Transverse colon (tissue), 4 donors: ENCODE results near the gene PABPN1. TPM values are rescaled to one million over a fixed set of nuclear protein-coding genes. Genes with fewer than 3 reads are reported as not detected.

Source experiments
- DNase-seq: peaks from one replicate; pipeline ENCODE4 v3.0.0-alpha.2; 2019
- H3K27ac ChIP-seq, 4 donors: fragments of 200-600 bp; sonication (generic); 2 replicates each; pipeline ENCODE4 v1.5.1; 2016 to 2018; ENCODE audit warnings: inconsistent platforms in 4 of 4
- H3K27me3 ChIP-seq: fragments of 200-600 bp; sonication (generic); 2 replicates; pipeline ENCODE4 v1.5.1; 2017; ENCODE audit warnings: inconsistent platforms
- H3K36me3 ChIP-seq, 4 donors: fragments of 200-600 bp; sonication (generic); 2 replicates each; pipeline ENCODE4 v1.5.1; 2017 to 2019; ENCODE audit warnings: inconsistent platforms in 4 of 4
- H3K4me1 ChIP-seq, 4 donors: fragments of 200-600 bp; sonication (generic); 2 replicates each; pipeline ENCODE4 v1.5.1; 2017 to 2020; ENCODE audit warnings: inconsistent platforms in 4 of 4
- H3K4me3 ChIP-seq, 4 donors: fragments of 200-600 bp; sonication (generic); 1 replicate in 1 of 4; 2 replicates in 3 of 4; pipeline versions ENCODE4 v1.5.1 to v1.6.1; 2017 to 2019; ENCODE audit warnings: inconsistent platforms in 4 of 4
- H3K9me3 ChIP-seq, 2 donors: fragments of 200-600 bp; sonication (generic); 2 replicates each; pipeline ENCODE4 v1.5.1; 2017 to 2019; ENCODE audit warnings: inconsistent platforms in 2 of 2
- EP300 ChIP-seq: sonication (generic); formaldehyde crosslinking; IDR thresholded peaks from one replicate; pipeline ENCODE4 v1.6.1; 2017; ENCODE audit warnings: antibody characterized with exemption, low read depth
- POLR2A ChIP-seq: fragments of 450-650 bp; IDR thresholded peaks from one replicate; pipeline ENCODE4 v1.6.1; 2016; ENCODE audit warnings: antibody characterized with exemption, mild to moderate bottlenecking, moderate library complexity
- POLR2AphosphoS5 ChIP-seq, 3 donors: sonication (generic); formaldehyde crosslinking; IDR thresholded peaks; one replicate each; pipeline ENCODE4 v1.6.1; 2016; ENCODE audit warnings: antibody characterized with exemption in 3 of 3
- WGBS, 2 donors: methylation state at CpG; one replicate each; pipeline ENCODE4 v1.1.5; 2018; ENCODE audit warnings: low coverage in 1 of 2; 5-methylcytosine and 5-hydroxymethylcytosine counted together
- in situ Hi-C, 4 donors: fragments of 200-750 bp; cut with MboI; loops; one replicate each; pipeline versions ENCODE4 v1.15.0 to v1.15.1; 2017; ENCODE audit warnings: low sequenced_read_pairs in 3 of 4, low pct_ligation_motif_present in 1 of 4, low pct_unique_long_range_greater_than_20kb in 1 of 4
- intact Hi-C: fragments of 100-400 bp; cut with DNase I; formaldehyde crosslinking; loops from one replicate; pipeline ENCODE4 v1.15.1; 2023; ENCODE audit warnings: low total_unique reads
- total RNA-seq, 4 donors: library from RNA; depleted of rRNA; stranded (reverse); fragments of >200 nt; gene quantifications; one replicate each; pipeline ENCODE4 v1.1.0, GENCODE V29; 2016
- TF ChIP-seq, protein P1 (sequence below), 5 experiments: fragments of 200-600 bp in 3 of 5; fragments of 450-650 bp in 2 of 5; sonication (generic) in 3 of 5; IDR thresholded peaks; 1 replicate in 2 of 5; 2 replicates in 3 of 5; pipeline ENCODE4 v1.5.1; 2016 to 2017; ENCODE audit warnings: antibody characterized with exemption in 5 of 5, inconsistent platforms in 3 of 5, mild to moderate bottlenecking in 2 of 5, moderate library complexity in 1 of 5

The PABPN1 gene
- total RNA-seq, 4 donors from 2014 or later: 50.0 to 149 (median 63.7) TPM

DNA sequence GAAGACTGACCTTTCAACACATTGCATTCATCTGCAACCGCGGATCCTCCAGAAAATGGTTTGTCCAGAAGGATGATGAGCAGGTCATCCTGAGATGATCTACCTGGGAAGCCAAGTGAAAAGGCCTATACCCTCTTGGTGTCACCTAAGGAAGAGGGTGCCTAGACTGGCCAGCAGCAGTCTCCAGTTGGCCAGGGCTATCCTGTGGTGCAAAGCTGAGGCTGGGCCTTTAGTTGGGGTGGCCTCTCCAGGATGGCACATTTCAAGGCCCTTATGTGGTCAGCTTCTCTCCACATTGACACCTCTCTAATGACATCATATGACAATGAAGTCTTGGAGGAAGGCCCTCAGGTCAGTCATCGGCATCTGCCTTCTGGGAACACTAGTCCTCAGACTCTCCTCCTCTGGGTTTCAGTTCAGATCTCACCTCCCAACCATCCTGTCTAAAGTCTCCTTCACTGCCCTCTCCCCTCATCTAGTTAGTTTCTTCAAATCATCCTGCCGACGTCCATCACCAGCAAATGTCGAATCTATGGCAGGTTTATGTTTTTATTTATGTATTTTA lies 34.7 kb downstream of the PABPN1 start:
- H3K27ac ChIP-seq: no peak overlapping the region
- peaks cover 34% of the 10 kb centered on the region for H3K27me3 ChIP-seq
- H3K36me3 ChIP-seq: no peaks in the 10 kb centered on the region
- DNase-seq: no peak
- no peaks in the 10 kb centered on the region for H3K9me3 ChIP-seq
- no peak overlapping the region for H3K4me3 ChIP-seq
- TF ChIP-seq POLR2AphosphoS5 (IDR thresholded peaks at IDR 0.05) (no peak), POLR2A (no peak), EP300 (no peak)
- TF ChIP-seq, protein P1, sequence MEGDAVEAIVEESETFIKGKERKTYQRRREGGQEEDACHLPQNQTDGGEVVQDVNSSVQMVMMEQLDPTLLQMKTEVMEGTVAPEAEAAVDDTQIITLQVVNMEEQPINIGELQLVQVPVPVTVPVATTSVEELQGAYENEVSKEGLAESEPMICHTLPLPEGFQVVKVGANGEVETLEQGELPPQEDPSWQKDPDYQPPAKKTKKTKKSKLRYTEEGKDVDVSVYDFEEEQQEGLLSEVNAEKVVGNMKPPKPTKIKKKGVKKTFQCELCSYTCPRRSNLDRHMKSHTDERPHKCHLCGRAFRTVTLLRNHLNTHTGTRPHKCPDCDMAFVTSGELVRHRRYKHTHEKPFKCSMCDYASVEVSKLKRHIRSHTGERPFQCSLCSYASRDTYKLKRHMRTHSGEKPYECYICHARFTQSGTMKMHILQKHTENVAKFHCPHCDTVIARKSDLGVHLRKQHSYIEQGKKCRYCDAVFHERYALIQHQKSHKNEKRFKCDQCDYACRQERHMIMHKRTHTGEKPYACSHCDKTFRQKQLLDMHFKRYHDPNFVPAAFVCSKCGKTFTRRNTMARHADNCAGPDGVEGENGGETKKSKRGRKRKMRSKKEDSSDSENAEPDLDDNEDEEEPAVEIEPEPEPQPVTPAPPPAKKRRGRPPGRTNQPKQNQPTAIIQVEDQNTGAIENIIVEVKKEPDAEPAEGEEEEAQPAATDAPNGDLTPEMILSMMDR (IDR thresholded peaks at IDR 0.05): no peak
- WGBS, 2 donors: 70 to 84% methylated on average over 3 to 6 of the region's 6 CpGs
- intact Hi-C loops: no loop called here
- H3K4me1 ChIP-seq: peaks cover 6 to 17% (median 13%) of the 10 kb centered on the region in 4 donors
- in situ Hi-C loops: no loop called here

DNA sequence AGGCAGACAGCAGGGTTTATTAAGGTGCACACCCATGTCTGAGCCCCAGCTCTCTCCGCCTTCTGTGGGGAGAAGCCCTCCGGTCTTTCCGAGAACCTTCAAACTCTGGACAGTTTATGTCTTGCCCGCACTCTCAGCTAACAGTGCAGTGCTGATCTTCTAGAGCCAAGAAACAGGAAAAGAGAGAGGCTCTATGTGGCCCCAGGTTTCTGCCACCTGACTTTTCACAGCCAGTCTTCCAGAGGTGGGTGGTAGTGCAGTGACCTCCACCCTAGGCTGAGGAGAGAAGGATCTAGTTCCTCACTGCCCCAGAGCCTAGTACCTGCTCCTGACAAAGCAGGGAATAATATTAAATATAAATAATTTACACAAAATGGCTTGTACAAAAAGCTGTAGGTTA lies 35.4 kb downstream of the PABPN1 start:
- no peak for DNase-seq
- 97% methylated on average over 4 of the region's 4 CpGs; no CpG with 5 or more reads in 1 of the 2 donors for WGBS, 2 donors
- Histone ChIP-seq H3K27ac (no peak overlapping the region), H3K4me1 (peaks cover 4 to 15% (median 12%) of the 10 kb centered on the region in 4 donors), H3K36me3 (no peaks in the 10 kb centered on the region), H3K9me3 (no peaks in the 10 kb centered on the region), H3K27me3 (peaks cover 27% of the 10 kb centered on the region), H3K4me3 (no peak overlapping the region)
- in situ Hi-C loops (no loop called here), intact Hi-C loops (no loop called here)
- TF ChIP-seq POLR2AphosphoS5 (IDR thresholded peaks at IDR 0.05) (no peak), EP300 (no peak), POLR2A (no peak)
- TF ChIP-seq, protein P1 (IDR thresholded peaks at IDR 0.05): no peak

DNA sequence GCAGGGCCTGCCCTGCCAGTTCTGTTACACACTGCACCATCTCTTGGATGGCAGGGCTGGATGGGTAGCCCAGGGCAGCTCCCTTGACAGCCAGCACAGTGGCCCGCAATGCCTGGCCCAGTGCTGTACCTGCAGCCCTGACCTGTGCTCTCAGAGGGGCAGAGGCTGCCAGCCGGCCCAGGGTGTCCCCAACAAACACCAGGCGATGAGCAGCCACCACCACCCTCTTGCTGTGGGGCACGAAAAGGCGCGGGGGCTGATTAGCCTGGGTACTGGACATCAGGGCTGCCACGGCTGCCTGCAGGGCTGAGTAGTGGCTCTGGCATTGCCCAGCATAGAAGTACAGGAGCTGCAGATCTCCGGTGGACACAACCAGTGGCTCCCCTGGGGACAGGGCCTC lies 36.0 kb downstream of the PABPN1 start:
- no peaks in the 10 kb centered on the region for H3K9me3 ChIP-seq
- TF ChIP-seq POLR2AphosphoS5 (IDR thresholded peaks at IDR 0.05) (no peak), POLR2A (no peak), EP300 (no peak)
- TF ChIP-seq, protein P1 (IDR thresholded peaks at IDR 0.05): no peak
- intact Hi-C loops: no loop called here
- no peak overlapping the region for H3K27ac ChIP-seq
- 83 to 100% methylated on average over 1 to 8 of the region's 8 CpGs for WGBS, 2 donors
- DNase-seq: no peak
- peaks cover 4 to 9% (median 6%) of the 10 kb centered on the region in 4 donors for H3K4me1 ChIP-seq
- in situ Hi-C loops: no loop called here
- no peak overlapping the region for H3K4me3 ChIP-seq
- H3K36me3 ChIP-seq: no peaks in the 10 kb centered on the region
- H3K27me3 ChIP-seq: peaks cover 21% of the 10 kb centered on the region

DNA sequence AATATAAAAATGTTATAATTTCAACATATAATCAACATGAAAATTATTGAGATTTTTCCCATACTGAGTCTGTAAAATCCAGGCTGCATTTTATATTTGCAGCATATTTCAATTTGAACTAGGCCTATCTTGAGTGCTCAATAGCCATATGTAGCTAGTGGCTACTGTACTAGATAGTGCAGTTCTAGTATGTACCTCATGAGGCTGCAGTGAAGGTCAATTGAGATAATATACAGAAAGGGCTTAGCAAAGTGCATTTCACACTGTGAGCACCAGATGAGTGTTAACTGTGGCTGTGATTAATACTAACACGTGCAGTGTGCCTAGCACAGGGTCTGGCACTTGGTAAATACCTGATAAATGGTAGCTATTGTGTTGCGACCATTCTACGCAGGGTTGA lies 36.8 kb downstream of the PABPN1 start:
- TF ChIP-seq POLR2A (no peak), EP300 (no peak), POLR2AphosphoS5 (IDR thresholded peaks at IDR 0.05) (no peak)
- TF ChIP-seq, protein P1 (IDR thresholded peaks at IDR 0.05): no peak
- Histone ChIP-seq H3K36me3 (no peaks in the 10 kb centered on the region), H3K27me3 (peaks cover 14% of the 10 kb centered on the region), H3K4me3 (no peak overlapping the region), H3K4me1 (peaks cover 0 to 4% (median 1%) of the 10 kb centered on the region in 4 donors), H3K9me3 (no peaks in the 10 kb centered on the region), H3K27ac (no peak overlapping the region)
- in situ Hi-C loops (no loop called here), intact Hi-C loops (no loop called here)
- WGBS, 2 donors: 75 to 84% methylated on average over 2 to 3 of the region's 3 CpGs
- no peak for DNase-seq
